Stimulated activated CD4-positive, alpha-beta T cell treated with anti-CD3 and anti-CD28 coated beads, Interleukin-12 subunit alpha, Interleukin-12 subunit beta, amount 100 ng/mL, for 4 hours (primary cell): Measurements from ENCODE around the gene STK4.

ENCODE experiments used
- DNase-seq: peaks from one replicate; pipeline ENCODE4 v3.0.0-alpha.2; 2020

Gene STK4

GRCh38 chr20:44966030-44966961, at the start of gene STK4:
Gene STK4, plus strand, starts transcription at chr20:44966512. Its CDS starts 57 bp downstream, at chr20:44966569.
- DNase-seq: peak; percentile 93

- no peak for DNase-seq
Observed at GRCh38 chr20:44916586-44916985, 49.7 kb upstream of the STK4 start.

DNA sequence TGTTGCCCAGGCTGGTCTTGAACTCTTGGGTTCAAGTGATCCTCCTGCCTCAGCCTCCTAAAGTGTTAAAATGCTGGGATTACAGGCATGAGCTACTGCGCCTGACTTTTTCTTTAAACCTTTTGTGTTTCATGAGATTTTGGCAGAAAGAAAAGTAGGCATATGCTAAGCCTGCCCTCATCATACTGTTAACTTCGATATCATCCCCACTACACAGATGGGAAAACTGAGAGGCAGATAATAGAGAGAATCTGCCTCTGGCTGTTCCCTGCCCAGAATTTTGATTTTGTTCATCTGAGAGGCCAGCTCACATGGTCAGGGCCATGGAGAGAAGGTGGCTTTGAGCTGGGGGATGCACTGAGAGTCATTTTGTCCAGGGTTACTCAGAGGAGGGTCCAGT, 48.9 kb upstream of the STK4 start:
- DNase-seq: no peak

- DNase-seq: no peak
Observed at GRCh38 chr20:44918342-44918741, 48.0 kb upstream of the STK4 start.

DNA sequence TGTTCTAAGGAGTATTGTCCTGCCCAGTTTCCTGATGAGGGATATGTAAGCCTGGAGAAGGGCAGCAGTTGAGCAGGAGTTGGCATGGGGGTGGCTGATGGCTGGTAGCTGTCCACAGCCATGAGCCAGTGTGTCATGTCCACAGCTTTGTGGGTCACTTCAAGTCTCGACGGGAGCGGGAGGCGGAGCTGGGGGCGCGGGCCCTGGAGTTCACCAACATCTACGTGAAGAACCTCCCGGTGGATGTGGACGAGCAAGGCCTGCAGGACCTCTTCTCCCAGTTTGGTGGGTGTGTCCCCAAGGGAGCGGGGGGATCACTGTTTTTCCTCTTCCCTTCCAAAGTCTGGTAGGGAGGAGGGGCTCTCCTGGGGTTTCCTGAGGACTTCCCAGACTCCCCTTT, 47.6 kb upstream of the STK4 start:
- DNase-seq: no peak

DNA sequence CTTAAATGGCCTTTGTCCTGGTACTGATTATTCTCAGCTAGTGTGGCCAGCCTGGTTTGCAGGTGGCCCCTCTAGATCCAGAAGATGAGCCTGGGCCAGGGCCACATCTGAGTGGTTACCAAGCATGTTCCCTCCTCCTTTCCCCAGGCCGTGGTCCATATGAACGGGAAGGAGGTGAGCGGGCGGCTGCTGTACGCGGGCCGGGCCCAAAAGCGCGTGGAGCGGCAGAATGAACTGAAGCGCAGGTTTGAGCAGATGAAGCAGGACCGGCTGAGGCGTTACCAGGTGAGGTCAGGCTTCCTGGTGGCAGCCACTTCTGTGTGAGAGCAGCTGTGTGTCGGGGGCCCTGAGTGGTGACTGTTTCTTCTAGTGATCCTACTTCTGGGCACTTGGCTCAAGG, 44.9 kb upstream of the STK4 start:
- no peak for DNase-seq

- no peak for DNase-seq
Observed at GRCh38 chr20:44924541-44924940, 41.8 kb upstream of the STK4 start.

GRCh38 chr20:44928595-44928994, 37.7 kb upstream of the STK4 start:
- DNase-seq: no peak

GRCh38 chr20:44930517-44931168, 35.7 kb upstream of the STK4 start:
- no peak for DNase-seq

DNA sequence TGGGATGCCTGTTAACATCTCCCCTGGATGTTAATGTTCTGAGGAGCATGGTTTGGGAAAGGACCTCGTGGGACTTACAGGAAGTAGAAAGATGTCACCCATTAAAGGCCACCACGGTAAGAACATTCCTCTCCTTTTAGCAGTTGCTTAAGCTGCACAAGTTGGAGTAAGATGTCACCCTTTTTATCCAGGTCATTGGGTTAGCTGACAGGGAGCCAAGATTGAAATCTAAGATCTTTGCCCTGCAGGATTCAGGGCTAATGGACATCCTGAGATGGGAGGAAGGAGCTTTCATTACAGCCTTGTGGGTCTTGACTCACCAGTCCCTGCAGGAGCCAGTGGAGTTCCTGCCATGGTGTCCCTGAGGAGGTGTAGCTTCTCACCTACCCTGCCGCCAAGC, 34.4 kb upstream of the STK4 start:
- no peak for DNase-seq

DNA sequence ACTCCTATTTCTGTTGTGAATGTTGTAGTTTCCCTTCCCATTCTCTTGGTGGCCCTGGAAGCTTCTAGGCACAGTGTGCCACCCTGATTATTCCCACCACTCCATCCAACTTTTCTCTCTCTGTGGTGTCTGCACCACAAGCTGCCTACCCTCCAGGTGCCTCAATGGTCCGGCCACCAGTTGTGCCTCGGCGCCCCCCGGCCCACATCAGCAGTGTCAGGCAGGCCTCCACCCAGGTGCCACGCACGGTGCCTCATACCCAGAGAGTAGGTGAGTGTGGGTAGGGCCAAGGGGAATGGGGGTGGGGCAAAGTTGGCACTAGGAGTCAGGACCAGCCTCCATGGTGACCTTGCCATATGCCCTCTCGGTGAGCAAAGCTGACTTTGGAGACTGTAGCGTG, 33.4 kb upstream of the STK4 start:
- no peak for DNase-seq

- DNase-seq: no peak
Observed at GRCh38 chr20:44936510-44936909, 29.8 kb upstream of the STK4 start.

- no peak for DNase-seq
Observed at GRCh38 chr20:44938637-44939036, 27.7 kb upstream of the STK4 start.

GRCh38 chr20:44941120-44941691, 25.1 kb upstream of the STK4 start:
- no peak for DNase-seq

GRCh38 chr20:44942264-44942973, 23.9 kb upstream of the STK4 start:
- DNase-seq: no peak

DNA sequence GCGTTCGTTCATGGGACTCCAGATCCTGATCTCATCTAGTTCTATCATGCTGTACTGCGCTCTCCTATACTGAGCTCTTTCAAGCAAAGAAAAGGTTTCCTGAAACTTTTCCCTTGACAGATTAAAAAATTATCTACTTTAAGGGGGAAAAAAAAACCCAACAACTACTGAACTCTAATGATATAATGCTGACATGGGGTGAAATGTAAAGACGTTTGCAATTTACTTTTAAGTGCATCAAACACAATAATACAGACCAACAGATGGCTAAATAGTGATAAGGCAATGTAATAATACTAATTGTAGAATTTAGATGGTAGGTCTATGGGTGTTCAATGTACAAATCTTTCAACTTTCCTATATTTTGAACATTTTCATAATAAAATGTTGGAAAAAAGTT, 22.5 kb upstream of the STK4 start:
- no peak for DNase-seq

DNA sequence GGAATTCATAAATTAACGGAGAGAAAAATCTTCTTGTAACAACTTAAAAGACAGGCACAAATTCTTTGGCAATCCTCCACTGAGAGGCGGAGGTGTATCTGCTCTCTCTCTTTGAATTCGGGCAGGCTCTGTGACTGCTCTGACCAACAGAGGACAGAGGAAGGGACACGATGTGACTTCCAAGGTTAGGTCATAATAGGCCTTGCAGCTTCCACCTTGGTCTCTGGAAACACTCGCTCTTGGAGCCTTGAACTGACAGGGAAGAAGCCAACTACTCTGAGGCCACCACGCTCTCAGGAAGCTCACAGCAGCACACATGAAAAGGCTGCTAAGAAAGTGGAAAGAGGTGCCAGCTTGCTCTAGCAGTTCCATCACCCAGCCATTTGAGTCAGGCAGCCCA, 21.1 kb upstream of the STK4 start:
- no peak for DNase-seq

GRCh38 chr20:44946271-44946852, 19.9 kb upstream of the STK4 start:
- DNase-seq: no peak

GRCh38 chr20:44948107-44948506, 18.2 kb upstream of the STK4 start:
- DNase-seq: no peak

DNA sequence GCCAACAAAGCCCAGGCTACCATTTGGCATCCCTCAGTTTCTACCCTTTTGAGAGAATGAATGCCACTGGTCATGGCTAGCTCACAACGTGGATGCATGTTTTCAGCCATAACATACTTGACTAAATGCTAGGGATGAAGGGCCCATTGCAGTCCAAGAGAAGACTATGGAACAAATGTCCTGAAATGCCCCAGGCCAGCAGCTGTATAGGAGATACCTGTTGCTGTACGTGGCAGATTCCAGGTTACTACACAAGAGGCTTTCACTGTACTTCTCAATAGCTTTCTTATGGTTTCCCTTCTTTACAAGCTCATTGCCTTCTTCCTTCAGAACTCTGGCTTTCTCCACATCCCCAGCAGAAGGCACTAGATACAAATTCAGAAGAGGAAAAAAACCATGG, 17.8 kb upstream of the STK4 start:
- no peak for DNase-seq

- DNase-seq: no peak
Observed at GRCh38 chr20:44950368-44950767, 15.9 kb upstream of the STK4 start.

GRCh38 chr20:44952731-44953130, 13.6 kb upstream of the STK4 start:
- DNase-seq: no peak

- DNase-seq: no peak
Observed at GRCh38 chr20:44954211-44954610, 12.1 kb upstream of the STK4 start.
